GM19328 (cell line): ENCODE measurements around the gene ANGPT4.
"Not testable (repeated sequence)": the region's sequence is repeated elsewhere in the genome, so short reads cannot be mapped to it uniquely, and the experiment has no call there.

Source experiments
- ATAC-seq: cut with Tn5 transposase; IDR thresholded peaks from one replicate; pipeline ENCODE4 v1.9.1; 2021; ENCODE audit warnings: mild to moderate bottlenecking, moderate library complexity; ENCODE audit not compliant: unreplicated experiment

Gene ANGPT4

GRCh38 chr20:877814-878213, 38.3 kb downstream of the ANGPT4 start:
- ATAC-seq = no peak

DNA sequence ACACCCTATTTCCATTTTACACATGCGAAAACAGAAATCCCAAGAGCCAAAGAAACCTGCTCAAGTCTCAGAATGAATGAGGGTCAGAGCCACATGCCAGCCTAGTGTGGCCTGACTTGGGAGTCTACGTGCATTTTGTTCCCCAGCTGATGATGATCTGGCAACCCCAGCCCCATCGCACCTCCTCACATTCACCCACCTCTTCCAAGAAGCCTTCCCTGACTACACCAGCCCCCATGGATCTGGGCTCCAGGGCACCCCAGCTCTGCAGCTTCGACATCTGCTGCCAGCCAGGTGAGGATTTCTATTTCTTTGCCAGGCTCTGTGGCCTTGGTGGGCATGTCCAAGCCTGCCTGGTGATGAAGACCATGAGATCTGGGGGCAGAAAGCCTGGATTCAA, 41.0 kb downstream of the ANGPT4 start:
- ATAC-seq = no peak

DNA sequence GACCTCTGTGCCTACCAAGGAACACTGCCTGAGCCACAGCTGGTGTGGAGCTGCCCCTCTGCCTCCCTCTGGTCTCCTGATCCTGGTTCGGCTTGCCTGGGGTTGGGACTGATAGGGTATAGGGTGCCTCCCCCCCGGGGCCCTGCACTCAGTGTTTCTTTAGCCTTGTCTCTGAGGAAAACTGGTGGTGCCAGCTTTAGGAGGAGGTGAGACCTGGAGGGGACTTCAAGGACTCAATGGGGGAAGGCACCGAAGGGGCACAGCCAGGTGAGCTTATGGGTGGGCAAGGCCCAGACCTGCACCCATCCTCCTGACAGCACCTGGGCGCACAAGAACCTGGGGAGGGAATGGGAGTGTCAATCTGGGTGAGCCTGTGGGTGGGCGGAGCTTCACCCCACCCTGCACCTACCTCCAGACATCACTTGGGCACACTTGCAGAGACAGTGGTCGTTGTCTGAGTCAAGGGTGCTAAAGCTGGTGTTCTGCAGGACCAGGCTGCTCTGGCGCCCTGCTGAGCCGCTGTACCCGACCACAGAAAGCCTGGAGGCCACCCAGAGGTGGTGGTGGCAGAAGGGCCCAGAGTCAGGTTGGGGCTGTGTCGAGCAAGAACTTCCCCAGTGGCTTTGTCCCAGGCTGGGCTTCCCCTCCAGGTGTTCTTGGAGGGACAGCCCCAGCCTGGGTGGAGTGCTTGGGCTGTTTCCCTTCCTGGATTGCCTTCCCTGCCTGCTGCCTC, 42.1 kb downstream of the ANGPT4 start:
- ATAC-seq = no peak

DNA sequence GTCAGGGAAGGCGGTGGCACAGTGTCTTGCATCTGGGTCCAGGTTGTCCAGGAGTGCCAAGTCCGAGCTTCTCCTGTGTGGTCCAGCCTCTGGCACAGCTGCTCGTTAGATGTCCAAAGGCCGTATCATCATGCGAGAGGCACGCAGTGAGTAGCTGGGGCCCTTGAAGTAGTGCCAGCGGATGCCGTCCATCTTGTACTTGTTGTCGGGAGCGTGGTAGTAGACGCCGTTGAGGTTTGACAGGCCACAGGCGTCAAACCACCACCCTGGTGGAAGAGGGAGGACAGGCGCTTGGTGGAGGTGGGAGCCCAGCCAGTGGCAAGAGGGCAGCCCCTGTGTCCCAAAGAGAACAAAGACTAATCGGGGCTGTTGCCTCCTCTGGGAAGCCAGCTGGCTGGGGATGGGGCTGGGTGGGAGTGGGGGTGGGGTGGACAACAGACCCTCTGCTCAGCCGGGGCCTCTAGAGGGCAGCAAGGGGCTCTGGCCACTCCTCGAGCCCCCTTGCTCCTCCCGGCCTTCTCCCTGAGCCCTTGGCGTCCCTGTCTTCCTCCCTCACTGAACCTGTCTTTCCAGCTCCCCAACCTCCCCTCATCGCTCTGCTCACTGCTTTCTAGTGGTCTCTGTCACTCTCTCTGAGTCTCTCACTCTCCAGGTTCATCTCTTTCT, 43.1 kb downstream of the ANGPT4 start:
- ATAC-seq = no peak

DNA sequence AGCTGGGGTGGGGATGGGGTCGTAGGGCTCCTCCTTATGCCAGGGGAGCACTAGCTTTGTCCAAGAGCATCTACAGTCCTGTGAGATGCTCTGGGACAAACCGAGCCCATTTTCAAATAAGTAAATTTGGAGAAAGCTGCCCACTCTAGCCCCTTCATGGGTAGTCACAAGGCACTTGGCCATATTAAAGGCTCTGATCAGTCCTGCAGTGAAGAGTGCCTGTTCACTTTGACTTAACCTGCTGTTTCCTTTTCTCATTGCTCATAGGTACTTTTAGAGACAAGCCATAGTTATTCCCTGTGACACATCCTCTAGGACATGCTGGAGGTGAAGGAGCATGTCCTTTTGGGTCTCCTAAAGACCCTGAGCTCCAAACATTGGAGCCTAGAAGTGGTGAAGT, 44.2 kb downstream of the ANGPT4 start:
- ATAC-seq = no peak

GRCh38 chr20:871436-871835, 44.7 kb downstream of the ANGPT4 start:
- ATAC-seq = no peak

DNA sequence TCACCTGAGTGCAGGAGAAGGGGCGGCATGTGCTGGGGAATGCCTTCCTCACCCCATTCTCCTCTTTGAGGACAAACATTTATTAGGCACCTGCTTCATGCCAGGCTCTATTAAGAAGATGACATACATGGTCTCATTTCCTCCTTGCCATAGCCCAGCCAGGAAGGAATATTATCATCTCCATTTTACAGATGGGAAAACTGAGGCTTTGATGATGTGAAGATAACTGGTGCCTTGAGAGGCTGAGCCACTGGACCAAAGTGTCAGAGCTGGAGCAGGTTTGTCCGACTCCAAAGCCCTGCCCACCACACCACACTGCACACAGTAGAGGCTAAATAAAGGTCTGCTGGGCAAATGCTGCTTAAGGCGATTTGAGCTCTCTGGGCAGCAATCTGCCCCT, 45.4 kb downstream of the ANGPT4 start:
- no peak for ATAC-seq

DNA sequence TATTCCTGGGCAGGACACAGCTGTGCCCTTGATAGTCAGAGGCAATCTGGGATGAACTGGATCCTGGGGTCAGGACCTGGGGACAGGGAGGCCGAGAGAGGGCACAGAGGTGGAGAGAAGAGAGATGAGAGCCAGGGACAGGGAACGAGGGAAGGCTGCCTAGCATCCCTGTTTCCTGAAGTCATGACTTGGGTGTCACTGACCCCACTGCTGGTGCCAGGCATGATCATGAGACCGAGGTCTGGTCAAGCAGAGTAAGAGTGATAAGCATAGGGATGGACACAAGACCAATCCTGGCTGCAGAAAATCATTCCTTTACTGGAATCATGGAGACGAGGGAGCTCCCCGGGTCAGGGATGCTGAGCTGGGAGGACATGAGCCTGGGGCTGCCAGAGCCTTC, 46.5 kb downstream of the ANGPT4 start:
- ATAC-seq = no peak

DNA sequence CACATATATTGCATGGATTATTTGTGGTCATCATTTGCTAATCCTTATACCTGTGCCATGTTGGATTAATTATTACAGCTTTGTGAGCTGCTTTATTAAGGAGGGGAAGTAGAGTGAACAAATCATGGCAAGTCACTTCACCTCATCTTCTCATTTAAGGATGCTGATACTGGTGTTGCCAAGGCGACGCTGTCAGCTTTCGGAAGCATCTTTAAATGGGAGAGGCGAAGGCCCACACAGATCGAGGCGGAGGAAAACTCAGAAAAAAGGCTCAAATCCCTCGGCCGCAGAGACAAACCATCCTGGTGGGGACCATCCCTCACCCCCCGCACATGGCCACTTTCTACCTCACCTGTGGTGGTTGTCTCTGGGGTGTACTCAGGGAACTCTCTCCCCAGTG, 47.9 kb downstream of the ANGPT4 start:
- ATAC-seq = no peak

- ATAC-seq = no peak
Observed at GRCh38 chr20:865440-865839, 50.7 kb downstream of the ANGPT4 start.

DNA sequence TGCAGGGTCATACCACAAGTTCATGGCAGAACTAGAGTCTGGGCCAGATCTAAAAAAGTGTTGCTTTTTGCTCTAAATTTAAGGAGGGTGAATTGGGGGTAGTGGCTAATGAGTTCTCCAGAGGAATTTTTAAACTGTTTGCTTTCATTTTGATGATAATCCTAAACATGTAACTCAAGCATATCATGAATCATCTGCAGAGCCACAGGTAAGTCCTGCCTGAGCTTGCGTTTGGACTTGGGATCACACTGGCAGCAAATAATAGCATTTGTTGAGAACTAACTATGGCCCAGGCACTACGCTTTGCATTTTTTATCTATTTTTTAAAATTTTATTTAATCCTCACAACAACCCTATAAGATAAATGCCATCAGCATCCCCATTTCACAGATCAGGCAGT, 55.2 kb downstream of the ANGPT4 start:
- no peak for ATAC-seq

- ATAC-seq = no peak
Observed at GRCh38 chr20:859751-860231, 56.3 kb downstream of the ANGPT4 start.

DNA sequence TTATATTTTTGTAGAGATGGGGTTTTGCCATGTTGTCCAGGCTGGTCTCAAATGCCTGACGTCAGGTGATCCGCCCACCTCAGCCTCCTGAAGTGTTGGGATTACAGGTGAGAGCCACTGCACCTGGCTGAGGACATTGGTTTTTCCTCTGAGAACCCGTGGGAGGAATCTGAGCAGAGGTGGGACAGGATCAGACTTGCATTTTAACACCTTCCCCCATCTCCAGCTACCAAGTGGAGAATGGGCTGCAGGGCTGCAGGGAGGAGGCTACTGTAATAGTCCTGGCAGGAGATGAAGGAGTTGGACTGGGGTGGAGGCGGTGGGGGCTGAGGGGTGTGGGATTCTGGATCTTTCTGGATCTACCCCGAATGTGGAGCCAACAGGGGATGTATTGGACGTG, 58.1 kb downstream of the ANGPT4 start:
- no peak for ATAC-seq

- no peak for ATAC-seq
Observed at GRCh38 chr20:856361-856775, 59.8 kb downstream of the ANGPT4 start.

GRCh38 chr20:855466-856360, 60.4 kb downstream of the ANGPT4 start:
- no peak for ATAC-seq

DNA sequence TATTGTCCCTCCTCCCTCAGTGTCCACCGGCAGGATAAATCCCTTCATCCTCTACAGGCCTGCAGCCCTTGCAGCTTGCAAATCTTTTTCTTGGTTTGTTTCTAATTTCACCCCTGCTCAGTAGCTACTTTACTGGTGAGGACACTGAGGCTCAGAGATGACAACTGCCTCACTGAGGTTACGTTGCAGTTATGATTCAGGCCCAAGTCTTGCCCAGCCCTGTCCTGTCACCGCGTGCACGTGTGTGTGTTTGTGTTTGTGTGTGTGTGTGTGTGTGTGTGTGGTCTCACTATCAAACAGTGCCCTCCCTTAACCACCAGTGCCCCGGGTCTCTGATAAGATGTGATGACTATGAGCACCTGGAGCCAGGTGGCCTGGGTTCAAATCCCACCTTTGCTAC, 61.5 kb downstream of the ANGPT4 start:
- ATAC-seq = no peak

GRCh38 chr20:853406-853996, 62.6 kb downstream of the ANGPT4 start:
- no peak for ATAC-seq

DNA sequence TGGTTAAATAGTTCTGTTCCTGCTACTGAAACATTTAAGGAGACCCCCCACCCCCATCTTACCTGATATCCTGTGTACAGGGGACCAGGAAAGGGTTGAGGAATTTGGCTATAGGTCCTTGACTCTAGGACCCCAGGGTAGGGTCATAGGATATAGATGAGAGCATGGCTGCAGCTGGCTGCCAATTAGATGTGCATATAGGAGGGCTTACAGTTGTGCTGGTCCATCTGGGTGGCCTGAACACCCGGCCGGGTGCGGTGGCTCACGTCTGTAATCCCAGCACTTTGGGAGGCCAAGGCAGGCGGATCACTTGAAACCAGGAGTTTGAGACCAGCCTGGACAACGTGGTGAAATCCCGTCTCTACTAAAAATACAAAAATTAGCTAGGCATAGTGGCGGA, 67.4 kb downstream of the ANGPT4 start:
- not testable (repeated sequence) for ATAC-seq

- no peak for ATAC-seq
Observed at GRCh38 chr20:848193-848592, 67.9 kb downstream of the ANGPT4 start.

DNA sequence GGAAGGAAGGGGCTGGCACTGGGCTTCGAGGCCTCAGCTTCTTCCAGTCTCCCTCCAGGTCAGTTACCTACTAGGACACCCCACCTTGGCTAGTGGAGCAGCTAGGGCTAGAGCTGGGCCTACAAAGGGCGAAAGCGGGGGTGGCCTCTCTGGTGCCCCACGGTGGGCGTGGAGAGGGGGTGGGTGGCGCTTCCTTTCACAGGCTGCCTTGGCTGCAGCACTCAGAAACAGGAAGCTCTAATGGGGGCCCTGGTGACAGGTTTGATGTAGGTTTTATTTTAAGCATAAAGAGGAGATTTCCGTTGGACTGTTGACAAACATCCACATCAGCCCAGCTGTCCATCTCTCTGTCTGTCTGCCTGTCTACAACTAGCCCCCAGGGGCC, 69.2 kb downstream of the ANGPT4 start:
- no peak for ATAC-seq
